HEK293 (cell line): ENCODE data around the gene DLX5.
A peak's percentile ranks its signal among the peaks of the same experiment; 100 is the strongest.

Experiments used
- BCL11A ChIP-seq: fragments of 450-650 bp; formaldehyde crosslinking; IDR thresholded peaks from 2 replicates; pipeline ENCODE4 v1.5.1; 2016; ENCODE audit warnings: low read depth, missing biosample characterization, missing genetic modification characterization
- GLI2 ChIP-seq: fragments of 450-650 bp; formaldehyde crosslinking; IDR thresholded peaks from 2 replicates; pipeline ENCODE4; 2017; ENCODE audit warnings: missing biosample characterization, missing genetic modification characterization, low read depth, borderline replicate concordance
- GLIS1 ChIP-seq: fragments of 450-650 bp; formaldehyde crosslinking; IDR thresholded peaks from 2 replicates; pipeline ENCODE4 v1.5.1; 2016; ENCODE audit warnings: missing biosample characterization, missing genetic modification characterization
- HOXA7 ChIP-seq: sonication (generic); formaldehyde crosslinking; IDR thresholded peaks from 2 replicates; pipeline ENCODE4 v1.8.1; 2022; ENCODE audit warnings: missing genetic modification reagents, borderline replicate concordance
- INSM2 ChIP-seq: fragments of 450-650 bp; formaldehyde crosslinking; IDR thresholded peaks from 2 replicates; pipeline ENCODE4 v1.5.1; 2016; ENCODE audit warnings: missing biosample characterization, missing genetic modification characterization
- OSR2 ChIP-seq: fragments of 450-650 bp; formaldehyde crosslinking; IDR thresholded peaks from 2 replicates; pipeline ENCODE4 v1.5.1; 2016; ENCODE audit warnings: missing biosample characterization, missing genetic modification characterization
- SP2 ChIP-seq: fragments of 450-650 bp; formaldehyde crosslinking; IDR thresholded peaks from 2 replicates; pipeline ENCODE4 v1.5.1; 2016; ENCODE audit warnings: missing biosample characterization, missing genetic modification characterization
- SP3 ChIP-seq: fragments of 450-650 bp; formaldehyde crosslinking; IDR thresholded peaks from 2 replicates; pipeline ENCODE4 v1.5.1; 2016; ENCODE audit warnings: missing biosample characterization, missing genetic modification characterization
- WT1 ChIP-seq: fragments of 450-650 bp; formaldehyde crosslinking; IDR thresholded peaks from 2 replicates; pipeline ENCODE4 v1.5.1; 2016; ENCODE audit warnings: missing biosample characterization, missing genetic modification characterization
- YY1 ChIP-seq: fragments of 450-650 bp; formaldehyde crosslinking; IDR thresholded peaks from 2 replicates; pipeline ENCODE4 v1.5.1; 2018; ENCODE audit warnings: missing biosample characterization, missing genetic modification characterization
- ZBTB10 ChIP-seq: fragments of 450-650 bp; formaldehyde crosslinking; IDR thresholded peaks from 2 replicates; pipeline ENCODE4 v1.5.1; 2016; ENCODE audit warnings: missing biosample characterization, missing genetic modification characterization
- ZBTB20 ChIP-seq: fragments of 450-650 bp; formaldehyde crosslinking; IDR thresholded peaks from 2 replicates; pipeline ENCODE4 v1.5.1; 2016; ENCODE audit warnings: missing biosample characterization, missing genetic modification characterization
- ZBTB21 ChIP-seq: fragments of 450-650 bp; formaldehyde crosslinking; IDR thresholded peaks from 2 replicates; pipeline ENCODE4 v1.5.1; 2017; ENCODE audit warnings: missing biosample characterization, missing genetic modification characterization
- ZBTB26 ChIP-seq: fragments of 450-650 bp; formaldehyde crosslinking; optimal IDR thresholded peaks from 2 replicates; pipeline ENCODE3; 2016; ENCODE audit warnings: missing biosample characterization, mild to moderate bottlenecking, missing genetic modification characterization
- ZFP37 ChIP-seq: fragments of 450-650 bp; formaldehyde crosslinking; IDR thresholded peaks from 2 replicates; pipeline ENCODE4 v1.5.1; 2016; ENCODE audit warnings: missing biosample characterization, missing genetic modification characterization
- ZIC2 ChIP-seq: fragments of 450-650 bp; formaldehyde crosslinking; IDR thresholded peaks from 2 replicates; pipeline ENCODE4 v1.5.1; 2016; ENCODE audit warnings: missing biosample characterization, missing genetic modification characterization
- ZNF148 ChIP-seq: fragments of 450-650 bp; formaldehyde crosslinking; IDR thresholded peaks from 2 replicates; pipeline ENCODE4 v1.5.0; 2017; ENCODE audit warnings: missing biosample characterization, missing genetic modification characterization, borderline replicate concordance
- ZNF157 ChIP-seq: fragments of 450-650 bp; formaldehyde crosslinking; IDR thresholded peaks from 2 replicates; pipeline ENCODE4 v1.5.1; 2016; ENCODE audit warnings: missing biosample characterization, missing genetic modification characterization
- ZNF221 ChIP-seq: fragments of 450-650 bp; formaldehyde crosslinking; IDR thresholded peaks from 2 replicates; pipeline ENCODE4 v1.5.1; 2017; ENCODE audit warnings: missing biosample characterization, missing genetic modification characterization, borderline replicate concordance
- ZNF223 ChIP-seq: fragments of 450-650 bp; formaldehyde crosslinking; IDR thresholded peaks from 2 replicates; pipeline ENCODE4 v1.5.1; 2016; ENCODE audit warnings: missing biosample characterization, missing genetic modification characterization
- ZNF239 ChIP-seq: fragments of 450-650 bp; formaldehyde crosslinking; IDR thresholded peaks from 2 replicates; pipeline ENCODE4 v1.5.1; 2016; ENCODE audit warnings: missing biosample characterization, missing genetic modification characterization
- ZNF394 ChIP-seq: fragments of 450-650 bp; formaldehyde crosslinking; IDR thresholded peaks from 2 replicates; pipeline ENCODE4 v1.5.1; 2016; ENCODE audit warnings: missing biosample characterization, missing genetic modification characterization, mild to moderate bottlenecking, moderate library complexity, borderline replicate concordance
- ZNF423 ChIP-seq: fragments of 450-650 bp; formaldehyde crosslinking; IDR thresholded peaks from 2 replicates; pipeline ENCODE4 v1.5.1; 2016; ENCODE audit warnings: missing biosample characterization, missing genetic modification characterization
- ZNF433 ChIP-seq: fragments of 450-650 bp; formaldehyde crosslinking; IDR thresholded peaks from 2 replicates; pipeline ENCODE4 v1.5.1; 2016; ENCODE audit warnings: missing biosample characterization, missing genetic modification characterization, low read depth
- ZNF544 ChIP-seq: fragments of 450-650 bp; formaldehyde crosslinking; IDR thresholded peaks from 2 replicates; pipeline ENCODE4 v1.5.0; 2017; ENCODE audit warnings: missing biosample characterization, missing genetic modification characterization
- ZNF548 ChIP-seq: fragments of 450-650 bp; formaldehyde crosslinking; IDR thresholded peaks from 2 replicates; pipeline ENCODE4 v1.5.1; 2016; ENCODE audit warnings: missing biosample characterization, missing genetic modification characterization
- ZNF580 ChIP-seq: fragments of 450-650 bp; formaldehyde crosslinking; IDR thresholded peaks from 2 replicates; pipeline ENCODE4 v1.5.1; 2016; ENCODE audit warnings: missing biosample characterization, missing genetic modification characterization
- ZNF600 ChIP-seq: fragments of 450-650 bp; formaldehyde crosslinking; IDR thresholded peaks from 2 replicates; pipeline ENCODE4 v1.5.1; 2016; ENCODE audit warnings: missing biosample characterization, missing genetic modification characterization
- ZNF610 ChIP-seq: fragments of 450-650 bp; formaldehyde crosslinking; IDR thresholded peaks from 2 replicates; pipeline ENCODE4 v1.5.1; 2016; ENCODE audit warnings: missing biosample characterization, missing genetic modification characterization, borderline replicate concordance
- ZNF623 ChIP-seq: fragments of 450-650 bp; formaldehyde crosslinking; IDR thresholded peaks from 2 replicates; pipeline ENCODE4 v1.5.1; 2016; ENCODE audit warnings: missing biosample characterization, missing genetic modification characterization
- ZNF792 ChIP-seq: fragments of 450-650 bp; formaldehyde crosslinking; IDR thresholded peaks from 2 replicates; pipeline ENCODE4 v1.5.1; 2016; ENCODE audit warnings: missing biosample characterization, missing genetic modification characterization
- ZNF837 ChIP-seq: fragments of 450-650 bp; formaldehyde crosslinking; IDR thresholded peaks from 2 replicates; pipeline ENCODE4 v1.5.1; 2016; ENCODE audit warnings: missing biosample characterization, missing genetic modification characterization
- ZSCAN23 ChIP-seq: fragments of 450-650 bp; formaldehyde crosslinking; IDR thresholded peaks from 2 replicates; pipeline ENCODE4 v1.5.1; 2016; ENCODE audit warnings: missing biosample characterization, missing genetic modification characterization

DLX5 gene

GRCh38 chr7:97005183-97006054 is 19.2 kb downstream of the DLX5 start, which contains the start of gene DLX6 (continued):
- TF ChIP-seq ZNF580 (tag by site-specific recombination) (peak; percentile 50; the same call in 1 of the 2 replicates), ZNF600 (peak; percentile 71; the same call in 1 of the 2 replicates), ZNF792 (tag by site-specific recombination) (no peak), ZNF157 (tag by site-specific recombination) (no peak), ZNF221 (no peak), ZFP37 (peak; percentile 56; the same call in 1 of the 2 replicates), ZBTB10 (tag by site-specific recombination) (peak; percentile 71; the same call in 1 of the 2 replicates), GLIS1 (tag by site-specific recombination) (peak; percentile 29; the same call in 1 of the 2 replicates), GLI2 (tag by site-specific recombination) (no peak), ZNF423 (no peak), YY1 (no peak), ZNF837 (tag by site-specific recombination) (no peak), ZNF433 (tag by site-specific recombination) (no peak), ZNF394 (tag by site-specific recombination) (peak; percentile 15; the same call in 1 of the 2 replicates), ZSCAN23 (tag by site-specific recombination) (no peak), OSR2 (no peak; the same call in 1 of the 2 replicates), HOXA7 (CRISPR knock-in tag) (no peak), INSM2 (tag by site-specific recombination) (no peak), WT1 (tag by site-specific recombination) (no peak), ZNF148 (tag by site-specific recombination) (no peak), ZIC2 (tag by site-specific recombination) (no peak), ZNF239 (tag by site-specific recombination) (no peak), ZNF610 (tag by site-specific recombination) (0 out of 2 replicates have a peak, but pooled peaks have one; percentile 26), ZBTB21 (tag by site-specific recombination) (peak; percentile 82), ZNF623 (tag by site-specific recombination) (no peak), BCL11A (no peak), ZNF223 (tag by site-specific recombination) (no peak), ZBTB26 (tag by site-specific recombination) (peak; percentile 78), ZNF544 (tag by site-specific recombination) (no peak), ZBTB20 (peak; percentile 96), SP3 (tag by site-specific recombination) (0 out of 2 replicates have a peak, but pooled peaks have one; percentile 22), SP2 (tag by site-specific recombination) (peak; percentile 83), ZNF548 (no peak)
